BLaER1 treated with 17β-estradiol and CSF1 and Interleukin-3, amounts not matched to agents 10 nM and 100 nM (cell line): ENCODE measurements around the gene HERC2.
A peak's percentile ranks its signal among the peaks of the same experiment; 100 is the strongest.
"Not testable (repeated sequence)": the region's sequence is repeated elsewhere in the genome, so short reads cannot be mapped to it uniquely, and the experiment has no call there.

Source experiments
- H3K27ac ChIP-seq, 11 experiments: shearing (Covaris generic); formaldehyde crosslinking; 2 replicates each; pipeline ENCODE4 v1.8.1; 2022
- H3K27me3 ChIP-seq, 11 experiments: shearing (Covaris generic); formaldehyde crosslinking; 2 replicates each; pipeline ENCODE4 v1.8.1; 2022
- H3K36me3 ChIP-seq, 11 experiments: shearing (Covaris generic); formaldehyde crosslinking; 2 replicates each; pipeline ENCODE4 v1.8.1; 2022
- H3K4me1 ChIP-seq, 10 experiments: shearing (Covaris generic); formaldehyde crosslinking; 2 replicates each; pipeline ENCODE4 v1.8.1; 2022
- H3K4me2 ChIP-seq, 11 experiments: shearing (Covaris generic); formaldehyde crosslinking; 2 replicates each; pipeline ENCODE4 v1.8.1; 2022
- H3K4me3 ChIP-seq, 10 experiments: shearing (Covaris generic); formaldehyde crosslinking; 2 replicates each; pipeline ENCODE4 v1.8.1; 2022
- H3K9ac ChIP-seq, 11 experiments: shearing (Covaris generic); formaldehyde crosslinking; 2 replicates each; pipeline ENCODE4 v1.8.1; 2022
- H3K9me3 ChIP-seq, 11 experiments: shearing (Covaris generic); formaldehyde crosslinking; replicated peaks in 1 of 11; 2 replicates each; pipeline ENCODE4 v1.8.1; 2022
- H4K20me1 ChIP-seq, 11 experiments: shearing (Covaris generic); formaldehyde crosslinking; 2 replicates each; pipeline ENCODE4 v1.8.1; 2022
- Cebpa-rat ChIP-seq, 11 experiments: shearing (Covaris generic); IDR thresholded peaks; 2 replicates each; pipeline ENCODE4 v1.8.1; 2022

Gene HERC2

DNA sequence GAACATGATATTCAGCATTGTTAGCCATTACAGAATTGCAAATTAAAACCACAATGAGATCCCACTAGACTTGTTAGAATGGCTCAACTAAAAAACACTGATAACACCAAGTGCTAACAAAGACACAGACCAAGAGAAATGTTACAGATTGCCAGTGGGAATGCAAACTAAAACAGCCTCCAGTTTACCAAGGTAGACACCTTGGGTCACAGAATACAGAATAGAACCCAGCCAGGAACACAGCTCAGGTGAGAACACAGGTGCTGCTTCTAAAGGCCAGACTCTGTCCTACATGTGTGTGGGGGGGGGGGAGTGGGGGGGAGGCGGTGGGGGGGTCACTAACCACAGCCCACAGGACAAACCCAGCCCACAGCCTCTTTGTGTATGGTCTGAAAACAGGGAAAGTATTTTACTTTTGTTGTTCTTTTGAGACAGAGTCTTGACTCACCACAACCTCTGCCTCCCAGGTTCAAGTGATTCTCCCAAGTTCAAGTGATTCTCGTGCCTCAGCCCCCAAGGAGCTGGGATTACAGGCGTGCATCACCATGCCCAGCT is 26.9 kb downstream of the HERC2 start:
- not testable (repeated sequence) for H3K4me3 ChIP-seq, H3K27ac ChIP-seq, H3K4me2 ChIP-seq, H3K4me1 ChIP-seq, H3K9ac ChIP-seq, H4K20me1 ChIP-seq, H3K27me3 ChIP-seq
- peaks cover 0 to 12% (median 4%) of the 10 kb centered on the region in 11 experiments; a peak in 10 of 22 replicates for H3K9me3 ChIP-seq
- H3K36me3 ChIP-seq, result peaks cover 18 to 48% (median 36%) of the 10 kb centered on the region in 11 experiments; a peak in 21 of 22 replicates

DNA sequence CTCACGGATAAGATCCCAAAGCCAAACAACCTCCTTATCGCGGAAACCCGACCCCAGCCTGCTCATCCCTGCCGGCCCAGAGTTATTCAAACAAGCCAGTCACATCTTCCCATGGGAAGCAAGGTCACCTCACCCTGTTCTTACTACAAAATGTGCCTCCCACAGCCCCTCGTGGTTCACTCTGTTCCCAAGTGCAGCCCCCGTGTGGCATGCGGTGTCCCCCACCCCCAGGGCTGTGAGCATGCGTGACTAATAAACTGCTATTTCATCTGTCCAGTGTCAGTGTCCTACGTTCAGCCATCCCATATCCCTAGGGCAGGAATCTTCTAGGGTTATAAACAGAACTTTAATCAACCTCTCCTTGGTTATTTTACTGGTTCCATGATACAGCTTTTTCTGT is 27.4 kb downstream of the HERC2 start:
- Histone ChIP-seq H3K36me3 (peaks cover 20 to 52% (median 37%) of the 10 kb centered on the region in 11 experiments; a peak in 21 of 22 replicates), H3K9me3 (peaks cover 0 to 16% (median 7%) of the 10 kb centered on the region in 11 experiments; a peak in 10 of 22 replicates)
- not testable (repeated sequence) for H3K9ac ChIP-seq, H3K4me2 ChIP-seq, H3K4me3 ChIP-seq, H3K27me3 ChIP-seq, H3K27ac ChIP-seq, H3K4me1 ChIP-seq, H4K20me1 ChIP-seq

DNA sequence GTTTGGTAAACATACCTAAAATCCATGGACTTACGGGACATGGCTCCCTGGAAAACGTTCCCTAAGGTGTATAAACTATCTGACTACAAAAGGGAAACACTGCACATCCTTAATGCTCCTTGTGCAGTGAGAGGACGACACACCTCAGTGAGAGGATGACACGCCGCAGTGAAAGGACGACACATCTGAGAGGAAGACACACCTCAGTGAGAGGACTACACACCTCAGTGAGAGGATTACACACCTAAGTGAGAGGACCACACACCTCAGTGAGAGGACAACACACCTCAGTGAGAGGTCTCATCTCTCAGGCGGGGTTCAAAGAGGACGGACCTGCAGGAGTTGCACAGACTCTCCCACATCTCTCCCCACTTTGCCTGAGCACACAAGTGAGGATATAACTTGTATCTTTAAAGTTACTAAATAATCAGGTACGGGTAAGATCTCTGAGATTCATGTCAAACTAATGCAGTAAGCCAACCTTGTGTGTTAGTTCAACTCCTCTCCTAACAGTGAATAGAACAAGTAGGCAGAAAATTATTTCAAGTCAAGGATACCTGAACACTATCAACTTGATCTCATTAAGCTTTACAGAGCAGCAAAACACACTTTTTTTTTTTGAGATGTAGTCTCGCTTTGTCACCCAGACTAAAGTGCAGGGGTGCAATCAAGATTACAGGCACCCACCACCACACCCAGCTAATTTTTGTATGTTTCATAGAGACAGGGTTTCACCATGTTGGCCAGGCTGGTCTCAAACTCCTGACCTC is 32.1 kb downstream of the HERC2 start:
- no peak for TF ChIP-seq Cebpa-rat (IDR thresholded peaks at IDR 0.05)
- Histone ChIP-seq H3K4me1 (peaks cover 17 to 24% (median 20%) of the 10 kb centered on the region in 10 experiments), H3K4me3 (peak overlapping the region in 2 of 10 experiments; percentile 20 to 31; a peak in 2 of 20 replicates), H4K20me1 (peaks cover 0 to 6% (median 0%) of the 10 kb centered on the region in 11 experiments; a peak in 5 of 22 replicates), H3K4me2 (peak overlapping the region; percentile 50 to 79 (median 71)), H3K27me3 (no peaks in the 10 kb centered on the region), H3K36me3 (peaks cover 24 to 67% (median 39%) of the 10 kb centered on the region in 11 experiments; a peak in 21 of 22 replicates), H3K9ac (peak overlapping the region in 4 of 11 experiments; percentile 12 to 40 (median 28); a peak in 6 of 22 replicates), H3K27ac (peak overlapping the region in 9 of 11 experiments; percentile 3 to 64 (median 36); a peak in 12 of 22 replicates), H3K9me3 (peaks cover 0 to 16% (median 7%) of the 10 kb centered on the region in 11 experiments; a peak in 10 of 22 replicates)

DNA sequence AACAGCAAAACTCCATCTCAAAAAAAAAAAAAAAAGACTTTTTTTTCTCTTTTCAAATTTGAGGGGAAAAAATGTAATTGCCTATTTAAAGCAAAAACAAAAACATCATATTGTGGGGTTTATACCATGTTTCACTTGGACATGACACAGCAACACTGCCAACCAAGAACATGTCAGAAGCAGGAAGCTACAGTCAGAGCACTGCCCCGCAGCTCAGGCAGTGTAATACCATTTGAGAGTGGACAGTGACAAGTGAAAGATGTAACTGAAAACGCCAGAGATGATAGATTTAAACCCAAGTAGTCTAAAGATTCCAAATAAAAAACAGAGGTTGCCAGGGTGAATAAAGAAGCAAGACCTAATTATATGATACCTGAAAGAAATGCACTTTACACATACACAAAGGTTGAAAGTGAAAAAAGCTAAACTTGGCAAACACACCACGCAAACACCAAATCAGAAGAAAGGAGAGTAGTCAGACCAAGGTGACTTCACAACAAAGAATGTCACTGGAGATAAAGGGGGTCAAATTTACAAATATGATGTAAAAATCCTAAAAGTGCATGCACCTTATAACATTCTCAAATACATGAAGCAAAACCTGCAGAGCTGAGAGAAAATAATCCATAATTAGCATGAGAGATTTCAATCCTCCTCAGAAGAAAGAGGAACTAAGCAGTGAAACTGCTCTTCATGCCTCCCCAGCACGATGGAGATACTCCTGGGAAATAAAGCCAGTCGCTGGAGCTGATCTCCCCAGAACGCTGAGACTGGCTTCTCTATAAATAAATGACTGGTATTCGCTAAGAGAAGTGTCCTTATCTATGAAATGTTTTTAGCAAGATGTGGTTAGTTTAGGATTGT is 32.9 kb downstream of the HERC2 start:
- peak overlapping the region in 4 of 11 experiments; percentile 12 to 40 (median 28); a peak in 6 of 22 replicates for H3K9ac ChIP-seq
- H3K4me2 ChIP-seq, result peak overlapping the region; percentile 50 to 79 (median 71)
- H4K20me1 ChIP-seq, H3K27me3 ChIP-seq: not testable (repeated sequence)
- peaks cover 24 to 75% (median 46%) of the 10 kb centered on the region in 11 experiments; a peak in 21 of 22 replicates for H3K36me3 ChIP-seq
- peak overlapping the region in 9 of 11 experiments; percentile 4 to 64 (median 44); a peak in 15 of 22 replicates for H3K27ac ChIP-seq
- peak overlapping the region in 2 of 10 experiments; percentile 20 to 31; a peak in 3 of 20 replicates for H3K4me3 ChIP-seq
- peaks cover 17 to 24% (median 20%) of the 10 kb centered on the region in 10 experiments for H3K4me1 ChIP-seq
- peaks cover 0 to 21% (median 7%) of the 10 kb centered on the region in 11 experiments; a peak in 10 of 22 replicates for H3K9me3 ChIP-seq

DNA sequence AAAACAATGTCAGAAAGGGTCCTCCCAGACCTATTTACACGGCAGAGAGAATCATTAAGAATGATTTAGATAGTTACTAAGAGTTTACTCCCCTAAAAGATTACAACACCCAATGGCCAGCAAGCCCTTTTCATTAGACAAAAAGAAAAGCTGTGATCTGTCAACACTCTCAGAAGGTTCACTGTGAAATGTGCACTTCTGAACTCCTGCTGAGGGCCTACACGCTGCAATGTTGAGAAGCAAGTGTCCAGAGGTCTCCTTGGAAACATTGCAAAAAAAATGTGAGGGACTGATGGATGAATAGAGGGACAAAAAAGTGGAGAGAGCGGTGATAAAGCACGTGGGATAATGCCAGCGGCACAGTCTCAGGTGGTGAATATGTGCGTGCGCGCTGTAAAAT is 35.3 kb downstream of the HERC2 start:
- H3K4me3 ChIP-seq, H3K27me3 ChIP-seq, H3K4me2 ChIP-seq, H4K20me1 ChIP-seq, H3K9ac ChIP-seq, H3K27ac ChIP-seq: not testable (repeated sequence)
- peaks cover 24 to 83% (median 46%) of the 10 kb centered on the region in 11 experiments for H3K36me3 ChIP-seq
- H3K9me3 ChIP-seq, result peaks cover 4 to 30% (median 21%) of the 10 kb centered on the region in 11 experiments
- peaks cover 17 to 24% (median 20%) of the 10 kb centered on the region in 10 experiments for H3K4me1 ChIP-seq

DNA sequence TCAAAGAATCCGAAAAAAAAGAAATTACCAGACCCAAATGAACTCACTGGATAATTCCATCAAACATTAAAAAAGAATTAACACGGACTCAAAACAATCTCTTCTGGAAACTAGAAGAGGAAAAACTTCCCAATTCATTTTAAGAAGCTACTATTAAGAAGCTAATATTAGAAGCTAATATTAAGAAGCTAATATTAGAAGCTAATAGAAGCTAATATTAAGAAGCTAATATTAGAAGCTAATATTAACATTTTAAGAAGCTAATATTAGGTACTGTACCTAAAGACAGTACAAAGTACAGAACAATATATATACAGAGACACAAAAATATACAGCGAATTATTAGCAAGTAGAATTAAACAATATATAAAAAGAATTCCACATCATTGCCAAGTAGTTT is 35.9 kb downstream of the HERC2 start:
- no peak overlapping the region for H3K4me2 ChIP-seq
- peaks cover 17 to 24% (median 20%) of the 10 kb centered on the region in 10 experiments for H3K4me1 ChIP-seq
- H3K9me3 ChIP-seq, result peaks cover 3 to 28% (median 21%) of the 10 kb centered on the region in 11 experiments
- no peak overlapping the region for H3K9ac ChIP-seq
- TF ChIP-seq Cebpa-rat (IDR thresholded peaks at IDR 0.05), result no peak
- H3K36me3 ChIP-seq, result peaks cover 24 to 83% (median 46%) of the 10 kb centered on the region in 11 experiments
- peaks cover 0 to 14% (median 8%) of the 10 kb centered on the region in 11 experiments; a peak in 10 of 22 replicates for H4K20me1 ChIP-seq
- no peaks in the 10 kb centered on the region for H3K27me3 ChIP-seq
- H3K4me3 ChIP-seq, result no peak overlapping the region
- no peak overlapping the region for H3K27ac ChIP-seq

DNA sequence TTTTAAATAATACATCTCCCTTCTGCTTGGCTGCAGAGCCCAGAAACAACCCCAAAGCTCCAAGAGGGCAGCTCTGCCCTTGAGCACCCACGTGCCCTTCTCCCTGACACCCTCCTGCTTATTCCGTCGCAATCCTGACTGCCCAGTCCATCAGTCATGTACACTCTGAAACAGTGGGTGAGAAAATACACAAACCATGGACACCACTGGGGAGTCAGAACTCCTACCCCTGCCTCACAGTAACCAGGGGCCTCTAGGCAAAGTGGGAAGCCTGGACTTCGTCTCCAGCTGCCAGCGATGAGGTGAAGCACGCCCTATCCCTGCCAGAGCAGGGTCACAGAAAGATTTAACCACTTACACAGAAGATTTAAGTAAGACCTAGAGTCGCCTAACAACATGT is 40.1 kb downstream of the HERC2 start:
- Histone ChIP-seq H3K4me2 (no peak overlapping the region), H3K4me1 (peaks cover 0 to 27% (median 20%) of the 10 kb centered on the region in 10 experiments; a peak in 14 of 20 replicates), H3K27ac (no peak overlapping the region), H3K4me3 (no peak overlapping the region), H3K36me3 (peaks cover 40 to 96% (median 59%) of the 10 kb centered on the region in 11 experiments), H3K9me3 (peaks cover 0 to 19% (median 15%) of the 10 kb centered on the region in 11 experiments; a peak in 21 of 22 replicates), H3K27me3 (no peaks in the 10 kb centered on the region), H4K20me1 (peaks cover 0 to 26% (median 8%) of the 10 kb centered on the region in 11 experiments; a peak in 9 of 22 replicates), H3K9ac (no peak overlapping the region)
- no peak for TF ChIP-seq Cebpa-rat (IDR thresholded peaks at IDR 0.05)

DNA sequence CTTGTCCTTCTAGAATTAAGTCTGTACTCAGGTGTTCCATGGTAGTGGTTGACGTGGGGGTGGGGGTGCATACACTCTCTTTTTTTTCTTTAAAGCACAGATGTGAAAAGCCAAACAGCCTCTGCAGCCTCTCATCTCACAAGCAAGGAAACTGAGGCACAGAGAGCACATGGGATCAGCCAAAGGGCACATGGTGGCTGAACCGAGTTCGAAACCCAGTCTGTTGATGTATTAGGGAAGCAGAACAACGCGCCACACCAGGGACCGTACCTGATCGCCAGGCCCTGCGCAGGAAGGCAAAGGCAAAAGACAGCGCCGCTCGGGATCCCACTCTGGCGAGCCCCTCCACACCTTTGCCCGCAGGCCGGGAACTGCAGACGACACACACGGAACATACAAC is 47.3 kb downstream of the HERC2 start:
- Histone ChIP-seq H3K4me3 (no peak overlapping the region), H3K27ac (no peak overlapping the region), H3K36me3 (peaks cover 67 to 100% (median 81%) of the 10 kb centered on the region in 11 experiments), H3K4me2 (no peak overlapping the region), H3K9me3 (no peaks in the 10 kb centered on the region), H4K20me1 (peaks cover 0 to 17% (median 0%) of the 10 kb centered on the region in 11 experiments; a peak in 3 of 22 replicates), H3K4me1 (peaks cover 0 to 32% (median 21%) of the 10 kb centered on the region in 10 experiments; a peak in 14 of 20 replicates), H3K9ac (no peak overlapping the region), H3K27me3 (no peaks in the 10 kb centered on the region)
- no peak for TF ChIP-seq Cebpa-rat (IDR thresholded peaks at IDR 0.05)
